GM23338 (cell line): ENCODE data around the gene GPATCH8. TPM values are rescaled to one million over a fixed set of nuclear protein-coding genes. Genes with fewer than 3 reads are reported as not detected.

Source experiments
- ATAC-seq: fragments of 200-7000 bp; cut with Tn5 transposase; 3 replicates; pipeline ENCODE4 v1.9.1; 2020
- DNase-seq: peaks from one replicate; pipeline ENCODE4 v3.0.0-alpha.2; 2015; ENCODE audit warnings: low spot score
- H2AFZ ChIP-seq: fragments of 200-600 bp; sonication (generic); 2 replicates; pipeline ENCODE4 v1.8.0; 2016; ENCODE audit warnings: antibody characterized with exemption, mild to moderate bottlenecking, moderate library complexity
- H3F3A ChIP-seq: fragments of 200-600 bp; sonication (generic); replicated peaks from 2 replicates; pipeline ENCODE4 v1.8.0; 2017; ENCODE audit warnings: antibody characterized with exemption, mixed run types, low read depth
- H3K27ac ChIP-seq: fragments of 200-600 bp; sonication (generic); 2 replicates; pipeline ENCODE4 v1.6.1; 2016; ENCODE audit warnings: low read depth
- H3K27me3 ChIP-seq: fragments of 200-600 bp; sonication (generic); 2 replicates; pipeline ENCODE4 v1.8.0; 2016; ENCODE audit warnings: mild to moderate bottlenecking, mixed run types, moderate library complexity; ENCODE audit not compliant: insufficient read depth
- H3K36me3 ChIP-seq: fragments of 200-600 bp; sonication (generic); 2 replicates; pipeline ENCODE4 v1.8.0; 2016; ENCODE audit warnings: mild to moderate bottlenecking; ENCODE audit not compliant: insufficient read depth
- H3K4me1 ChIP-seq: fragments of 200-600 bp; sonication (generic); 2 replicates; pipeline ENCODE4 v1.8.0; 2016; ENCODE audit warnings: mild to moderate bottlenecking, moderate library complexity; ENCODE audit not compliant: insufficient read depth
- H3K4me2 ChIP-seq: fragments of 200-600 bp; sonication (generic); 2 replicates; pipeline ENCODE4 v1.7.1; 2017; ENCODE audit warnings: mixed run types
- H3K4me3 ChIP-seq: fragments of 200-600 bp; sonication (generic); 2 replicates; pipeline ENCODE4 v1.6.1; 2016; ENCODE audit warnings: mixed run types
- H3K79me2 ChIP-seq: fragments of 200-600 bp; sonication (generic); replicated peaks from 2 replicates; pipeline ENCODE4 v1.8.0; 2017; ENCODE audit warnings: mild to moderate bottlenecking; ENCODE audit not compliant: insufficient read depth
- H3K9me2 ChIP-seq: fragments of 200-600 bp; sonication (generic); 2 replicates; pipeline ENCODE4 v1.8.0; 2017; ENCODE audit not compliant: insufficient read depth
- H4K20me1 ChIP-seq: fragments of 200-600 bp; sonication (generic); replicated peaks from 2 replicates; pipeline ENCODE4 v1.8.0; 2017; ENCODE audit warnings: mild to moderate bottlenecking; ENCODE audit not compliant: insufficient read depth
- H3K27ac Mint-ChIP-seq: 2 replicates; pipeline ENCODE4 v1.8.0; 2020; ENCODE audit warnings: inconsistent platforms, mild to moderate bottlenecking, moderate library complexity, mixed read lengths
- H3K27me3 Mint-ChIP-seq: 3 replicates; pipeline ENCODE4 v1.8.0; 2022; ENCODE audit warnings: low read depth, mild to moderate bottlenecking, moderate library complexity, mixed read lengths, inconsistent platforms; ENCODE audit not compliant: insufficient read depth, poor library complexity
- H3K36me3 Mint-ChIP-seq: 3 replicates; pipeline ENCODE4 v1.8.0; 2021; ENCODE audit warnings: low read depth, mild to moderate bottlenecking, inconsistent platforms, moderate library complexity, mixed read lengths
- H3K4me1 Mint-ChIP-seq: 3 replicates; pipeline ENCODE4 v1.8.0; 2020; ENCODE audit warnings: mild to moderate bottlenecking, inconsistent platforms, mixed read lengths
- H3K4me3 Mint-ChIP-seq: 3 replicates; pipeline ENCODE4 v1.8.0; 2021; ENCODE audit warnings: moderate library complexity, mild to moderate bottlenecking, inconsistent platforms, mixed read lengths
- H3K9me3 Mint-ChIP-seq: 3 replicates; pipeline ENCODE4 v1.8.0; 2020; ENCODE audit warnings: moderate library complexity, mild to moderate bottlenecking, inconsistent platforms, mixed read lengths
- CREB1 ChIP-seq: fragments of 250-450 bp; sonication (Bioruptor Pico); IDR thresholded peaks from 2 replicates; pipeline ENCODE4 v1.5.0; 2020; ENCODE audit warnings: low read depth, mild to moderate bottlenecking, moderate library complexity
- EZH2 ChIP-seq: fragments of 200-600 bp; sonication (generic); IDR thresholded peaks from one replicate; pipeline ENCODE4 v1.8.0; 2017; ENCODE audit warnings: antibody characterized with exemption, mild to moderate bottlenecking, low read depth; ENCODE audit not compliant: unreplicated experiment
- EZH2phosphoT487 ChIP-seq: fragments of 200-600 bp; sonication (generic); IDR thresholded peaks from one replicate; pipeline ENCODE4 v1.8.1; 2018; ENCODE audit warnings: antibody characterized with exemption; ENCODE audit not compliant: unreplicated experiment
- JUNB ChIP-seq: IDR thresholded peaks from one replicate; pipeline ENCODE4 v1.6.1; 2016; ENCODE audit warnings: antibody characterized with exemption; ENCODE audit not compliant: unreplicated experiment
- NANOG ChIP-seq: IDR thresholded peaks from 2 replicates; pipeline ENCODE4 v1.6.1; 2016; ENCODE audit warnings: antibody characterized with exemption, borderline replicate concordance
- POLR2AphosphoS5 ChIP-seq: IDR thresholded peaks from 2 replicates; pipeline ENCODE4 v1.6.1; 2016; ENCODE audit warnings: antibody characterized with exemption, low read depth
- REST ChIP-seq: IDR thresholded peaks from one replicate; pipeline ENCODE4 v1.6.1; 2018; ENCODE audit warnings: antibody characterized with exemption; ENCODE audit not compliant: unreplicated experiment
- STAT1 ChIP-seq: IDR thresholded peaks from one replicate; pipeline ENCODE4 v1.6.1; 2016; ENCODE audit warnings: antibody characterized with exemption; ENCODE audit not compliant: unreplicated experiment
- ZNF114 ChIP-seq: fragments of 250-450 bp; sonication (Bioruptor Pico); IDR thresholded peaks from 2 replicates; pipeline ENCODE4 v1.5.0; 2020; ENCODE audit warnings: mild to moderate bottlenecking, moderate library complexity
- ZNF331 ChIP-seq: fragments of 250-450 bp; sonication (Bioruptor Pico); IDR thresholded peaks from 2 replicates; pipeline ENCODE4 v1.5.0; 2020; ENCODE audit warnings: low read depth, mild to moderate bottlenecking, moderate library complexity
- polyA plus RNA-seq: library from polyadenylated mRNA; unstranded; fragments of >200 nt; fragmentation: Nextera tagmentation; extraction: Ambion mirVana; gene quantifications from 2 replicates; pipeline ENCODE4 v1.2.1, GENCODE V29; 2016
- total RNA-seq: library from RNA; depleted of rRNA; stranded (reverse); fragments of >200 nt; shearing (Covaris generic); gene quantifications from 2 replicates; pipeline ENCODE4 v1.2.3, GENCODE V29; 2014
- TF ChIP-seq, protein P1 (sequence below): IDR thresholded peaks from 2 replicates; pipeline ENCODE4 v1.6.1; 2016; ENCODE audit warnings: antibody characterized with exemption
- TF ChIP-seq, protein P2 (sequence below): fragments of 250-450 bp; sonication (Bioruptor Pico); IDR thresholded peaks from 2 replicates; pipeline ENCODE4 v1.5.0; 2020; ENCODE audit warnings: mild to moderate bottlenecking, moderate library complexity
- TF ChIP-seq, protein P3 (sequence below), 2 experiments: fragments of 200-600 bp in 1 of 2; sonication (generic) in 1 of 2; conservative IDR thresholded peaks; 2 replicates each; pipeline versions ENCODE4 v1.5.1 to v1.6.1; 2016 to 2017; ENCODE audit warnings: antibody characterized with exemption in 2 of 2, low read depth in 2 of 2, mild to moderate bottlenecking in 2 of 2, moderate library complexity in 1 of 2

GPATCH8 gene
- total and polyA plus RNA-seq, 2 experiments from 2014 or later = 44.4 to 76.5 TPM

GRCh38 chr17:44469676-44470075 is 33.5 kb downstream of the GPATCH8 start:
- H3K9me2 ChIP-seq = no peaks in the 10 kb centered on the region
- no peaks in the 10 kb centered on the region for H3K27me3 Mint-ChIP-seq
- no peak for ATAC-seq

More at GRCh38 chr17:44469676-44470075, 33.5 kb downstream of the GPATCH8 start:
- no peak for DNase-seq
- no peak overlapping the region for H3K27ac Mint-ChIP-seq
- H3K36me3 Mint-ChIP-seq = peaks cover 17% of the 10 kb centered on the region; the same call in 2 of the 3 replicates
- H3K4me3 ChIP-seq = no peak overlapping the region
- H4K20me1 ChIP-seq = peaks cover 40% of the 10 kb centered on the region
- H3K27me3 ChIP-seq = no peaks in the 10 kb centered on the region
- H3K27ac ChIP-seq = no peak overlapping the region
- H3K4me1 ChIP-seq = peaks cover 3% of the 10 kb centered on the region; the same call in 1 of the 2 replicates
- no peaks in the 10 kb centered on the region for H3F3A ChIP-seq
- no peak overlapping the region for H3K4me3 Mint-ChIP-seq
- TF ChIP-seq, protein P1, sequence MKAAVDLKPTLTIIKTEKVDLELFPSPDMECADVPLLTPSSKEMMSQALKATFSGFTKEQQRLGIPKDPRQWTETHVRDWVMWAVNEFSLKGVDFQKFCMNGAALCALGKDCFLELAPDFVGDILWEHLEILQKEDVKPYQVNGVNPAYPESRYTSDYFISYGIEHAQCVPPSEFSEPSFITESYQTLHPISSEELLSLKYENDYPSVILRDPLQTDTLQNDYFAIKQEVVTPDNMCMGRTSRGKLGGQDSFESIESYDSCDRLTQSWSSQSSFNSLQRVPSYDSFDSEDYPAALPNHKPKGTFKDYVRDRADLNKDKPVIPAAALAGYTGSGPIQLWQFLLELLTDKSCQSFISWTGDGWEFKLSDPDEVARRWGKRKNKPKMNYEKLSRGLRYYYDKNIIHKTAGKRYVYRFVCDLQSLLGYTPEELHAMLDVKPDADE = no peak
- TF ChIP-seq ZNF331 (CRISPR knock-in tag) = no peak
- TF ChIP-seq ZNF114 = no peak
- no peak for TF ChIP-seq CREB1 (CRISPR knock-in tag)
- no peak for TF ChIP-seq EZH2
- TF ChIP-seq POLR2AphosphoS5 = no peak
- no peak for TF ChIP-seq STAT1
- TF ChIP-seq, protein P2, sequence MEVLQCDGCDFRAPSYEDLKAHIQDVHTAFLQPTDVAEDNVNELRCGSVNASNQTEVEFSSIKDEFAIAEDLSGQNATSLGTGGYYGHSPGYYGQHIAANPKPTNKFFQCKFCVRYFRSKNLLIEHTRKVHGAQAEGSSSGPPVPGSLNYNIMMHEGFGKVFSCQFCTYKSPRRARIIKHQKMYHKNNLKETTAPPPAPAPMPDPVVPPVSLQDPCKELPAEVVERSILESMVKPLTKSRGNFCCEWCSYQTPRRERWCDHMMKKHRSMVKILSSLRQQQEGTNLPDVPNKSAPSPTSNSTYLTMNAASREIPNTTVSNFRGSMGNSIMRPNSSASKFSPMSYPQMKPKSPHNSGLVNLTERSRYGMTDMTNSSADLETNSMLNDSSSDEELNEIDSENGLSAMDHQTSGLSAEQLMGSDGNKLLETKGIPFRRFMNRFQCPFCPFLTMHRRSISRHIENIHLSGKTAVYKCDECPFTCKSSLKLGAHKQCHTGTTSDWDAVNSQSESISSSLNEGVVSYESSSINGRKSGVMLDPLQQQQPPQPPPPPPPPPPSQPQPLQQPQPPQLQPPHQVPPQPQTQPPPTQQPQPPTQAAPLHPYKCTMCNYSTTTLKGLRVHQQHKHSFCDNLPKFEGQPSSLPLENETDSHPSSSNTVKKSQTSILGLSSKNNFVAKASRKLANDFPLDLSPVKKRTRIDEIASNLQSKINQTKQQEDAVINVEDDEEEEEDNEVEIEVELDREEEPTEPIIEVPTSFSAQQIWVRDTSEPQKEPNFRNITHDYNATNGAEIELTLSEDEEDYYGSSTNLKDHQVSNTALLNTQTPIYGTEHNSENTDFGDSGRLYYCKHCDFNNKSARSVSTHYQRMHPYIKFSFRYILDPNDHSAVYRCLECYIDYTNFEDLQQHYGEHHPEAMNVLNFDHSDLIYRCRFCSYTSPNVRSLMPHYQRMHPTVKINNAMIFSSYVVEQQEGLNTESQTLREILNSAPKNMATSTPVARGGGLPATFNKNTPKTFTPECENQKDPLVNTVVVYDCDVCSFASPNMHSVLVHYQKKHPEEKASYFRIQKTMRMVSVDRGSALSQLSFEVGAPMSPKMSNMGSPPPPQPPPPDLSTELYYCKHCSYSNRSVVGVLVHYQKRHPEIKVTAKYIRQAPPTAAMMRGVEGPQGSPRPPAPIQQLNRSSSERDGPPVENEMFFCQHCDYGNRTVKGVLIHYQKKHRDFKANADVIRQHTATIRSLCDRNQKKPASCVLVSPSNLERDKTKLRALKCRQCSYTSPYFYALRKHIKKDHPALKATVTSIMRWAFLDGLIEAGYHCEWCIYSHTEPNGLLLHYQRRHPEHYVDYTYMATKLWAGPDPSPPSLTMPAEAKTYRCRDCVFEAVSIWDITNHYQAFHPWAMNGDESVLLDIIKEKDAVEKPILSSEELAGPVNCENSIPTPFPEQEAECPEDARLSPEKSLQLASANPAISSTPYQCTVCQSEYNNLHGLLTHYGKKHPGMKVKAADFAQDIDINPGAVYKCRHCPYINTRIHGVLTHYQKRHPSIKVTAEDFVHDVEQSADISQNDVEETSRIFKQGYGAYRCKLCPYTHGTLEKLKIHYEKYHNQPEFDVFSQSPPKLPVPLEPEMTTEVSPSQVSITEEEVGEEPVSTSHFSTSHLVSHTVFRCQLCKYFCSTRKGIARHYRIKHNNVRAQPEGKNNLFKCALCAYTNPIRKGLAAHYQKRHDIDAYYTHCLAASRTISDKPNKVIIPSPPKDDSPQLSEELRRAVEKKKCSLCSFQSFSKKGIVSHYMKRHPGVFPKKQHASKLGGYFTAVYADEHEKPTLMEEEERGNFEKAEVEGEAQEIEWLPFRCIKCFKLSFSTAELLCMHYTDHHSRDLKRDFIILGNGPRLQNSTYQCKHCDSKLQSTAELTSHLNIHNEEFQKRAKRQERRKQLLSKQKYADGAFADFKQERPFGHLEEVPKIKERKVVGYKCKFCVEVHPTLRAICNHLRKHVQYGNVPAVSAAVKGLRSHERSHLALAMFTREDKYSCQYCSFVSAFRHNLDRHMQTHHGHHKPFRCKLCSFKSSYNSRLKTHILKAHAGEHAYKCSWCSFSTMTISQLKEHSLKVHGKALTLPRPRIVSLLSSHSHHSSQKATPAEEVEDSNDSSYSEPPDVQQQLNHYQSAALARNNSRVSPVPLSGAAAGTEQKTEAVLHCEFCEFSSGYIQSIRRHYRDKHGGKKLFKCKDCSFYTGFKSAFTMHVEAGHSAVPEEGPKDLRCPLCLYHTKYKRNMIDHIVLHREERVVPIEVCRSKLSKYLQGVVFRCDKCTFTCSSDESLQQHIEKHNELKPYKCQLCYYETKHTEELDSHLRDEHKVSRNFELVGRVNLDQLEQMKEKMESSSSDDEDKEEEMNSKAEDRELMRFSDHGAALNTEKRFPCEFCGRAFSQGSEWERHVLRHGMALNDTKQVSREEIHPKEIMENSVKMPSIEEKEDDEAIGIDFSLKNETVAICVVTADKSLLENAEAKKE (CRISPR knock-in tag) = no peak
- no peak for TF ChIP-seq EZH2phosphoT487
- TF ChIP-seq, protein P3, sequence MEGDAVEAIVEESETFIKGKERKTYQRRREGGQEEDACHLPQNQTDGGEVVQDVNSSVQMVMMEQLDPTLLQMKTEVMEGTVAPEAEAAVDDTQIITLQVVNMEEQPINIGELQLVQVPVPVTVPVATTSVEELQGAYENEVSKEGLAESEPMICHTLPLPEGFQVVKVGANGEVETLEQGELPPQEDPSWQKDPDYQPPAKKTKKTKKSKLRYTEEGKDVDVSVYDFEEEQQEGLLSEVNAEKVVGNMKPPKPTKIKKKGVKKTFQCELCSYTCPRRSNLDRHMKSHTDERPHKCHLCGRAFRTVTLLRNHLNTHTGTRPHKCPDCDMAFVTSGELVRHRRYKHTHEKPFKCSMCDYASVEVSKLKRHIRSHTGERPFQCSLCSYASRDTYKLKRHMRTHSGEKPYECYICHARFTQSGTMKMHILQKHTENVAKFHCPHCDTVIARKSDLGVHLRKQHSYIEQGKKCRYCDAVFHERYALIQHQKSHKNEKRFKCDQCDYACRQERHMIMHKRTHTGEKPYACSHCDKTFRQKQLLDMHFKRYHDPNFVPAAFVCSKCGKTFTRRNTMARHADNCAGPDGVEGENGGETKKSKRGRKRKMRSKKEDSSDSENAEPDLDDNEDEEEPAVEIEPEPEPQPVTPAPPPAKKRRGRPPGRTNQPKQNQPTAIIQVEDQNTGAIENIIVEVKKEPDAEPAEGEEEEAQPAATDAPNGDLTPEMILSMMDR (conservative IDR thresholded peaks at IDR 0.05; ENCODE audit: low read depth in 2 of 2) = no peak
- no peak for TF ChIP-seq NANOG
- TF ChIP-seq JUNB = no peak
- no peak for TF ChIP-seq REST
- no peaks in the 10 kb centered on the region for H3K9me3 Mint-ChIP-seq
- H3K79me2 ChIP-seq = peaks cover 99% of the 10 kb centered on the region
- no peak overlapping the region for H3K4me2 ChIP-seq
- no peak overlapping the region for H2AFZ ChIP-seq
- H3K4me1 Mint-ChIP-seq = peaks cover 12% of the 10 kb centered on the region
- peaks cover 8% of the 10 kb centered on the region; the same call in 1 of the 2 replicates for H3K36me3 ChIP-seq
